ENCODE measurements around the gene NTNG1. TPM values are rescaled to one million over a fixed set of nuclear protein-coding genes. Genes with fewer than 3 reads are reported as not detected.

The NTNG1 gene
- total RNA-seq: 0.31 TPM in 1 of 2 replicates, not detected in the other

GRCh38 chr1:107140703-107141490, at the start of gene NTNG1:
Gene NTNG1 (plus strand): TSS chr1:107141039.

Other genes with a start within 250 kb of the NTNG1 start
- 6.5 and 14.1 TPM in 2 replicates for gene PRMT6, start 84.4 kb upstream of the NTNG1 start, total RNA-seq

Measured in hair follicular keratinocyte (primary cell).